HL-60 (cell line): Measurements from ENCODE around the gene KRTAP10-11.

ENCODE experiments used
- GABPA ChIP-seq: IDR thresholded peaks from 2 replicates; pipeline ENCODE4 v1.6.1; 2012; ENCODE audit warnings: low read depth
- POLR2AphosphoS5 ChIP-seq: IDR thresholded peaks from 2 replicates; pipeline ENCODE4 v1.6.1; 2012; ENCODE audit warnings: low read depth
- SPI1 ChIP-seq: IDR thresholded peaks from 2 replicates; pipeline ENCODE4 v1.6.1; 2012; ENCODE audit warnings: low read depth, mild to moderate bottlenecking, borderline replicate concordance
- TF ChIP-seq, protein P1 (sequence below): IDR thresholded peaks from one replicate; pipeline ENCODE4 v1.5.1; 2011; ENCODE audit warnings: low read length, control low read depth, inconsistent platforms; ENCODE audit not compliant: insufficient read depth
- TF ChIP-seq, protein P2 (sequence below): IDR thresholded peaks from 2 replicates; pipeline ENCODE4 v1.6.1; 2012; ENCODE audit warnings: low read depth; ENCODE audit not compliant: insufficient replicate concordance

DNA sequence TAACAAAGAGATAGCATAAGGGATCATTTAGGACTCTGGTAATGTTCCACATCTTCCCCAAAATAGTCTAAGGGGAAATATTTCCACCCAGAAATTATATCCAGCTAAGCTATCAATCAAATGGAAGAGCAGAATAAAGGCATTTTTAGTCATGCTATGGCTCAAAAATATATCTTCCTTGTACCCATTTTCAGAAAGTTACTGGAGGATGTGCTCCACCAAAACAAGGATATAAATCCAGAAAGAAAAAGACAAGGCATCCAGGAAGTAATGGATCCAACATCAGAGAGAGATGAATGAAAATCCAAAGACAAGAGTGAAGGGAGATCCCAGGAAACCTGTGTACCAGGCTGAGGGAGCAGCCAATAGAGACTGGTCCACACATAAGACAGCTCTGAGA lies 37.0 kb upstream of the KRTAP10-11 start:
- TF ChIP-seq, protein P1, sequence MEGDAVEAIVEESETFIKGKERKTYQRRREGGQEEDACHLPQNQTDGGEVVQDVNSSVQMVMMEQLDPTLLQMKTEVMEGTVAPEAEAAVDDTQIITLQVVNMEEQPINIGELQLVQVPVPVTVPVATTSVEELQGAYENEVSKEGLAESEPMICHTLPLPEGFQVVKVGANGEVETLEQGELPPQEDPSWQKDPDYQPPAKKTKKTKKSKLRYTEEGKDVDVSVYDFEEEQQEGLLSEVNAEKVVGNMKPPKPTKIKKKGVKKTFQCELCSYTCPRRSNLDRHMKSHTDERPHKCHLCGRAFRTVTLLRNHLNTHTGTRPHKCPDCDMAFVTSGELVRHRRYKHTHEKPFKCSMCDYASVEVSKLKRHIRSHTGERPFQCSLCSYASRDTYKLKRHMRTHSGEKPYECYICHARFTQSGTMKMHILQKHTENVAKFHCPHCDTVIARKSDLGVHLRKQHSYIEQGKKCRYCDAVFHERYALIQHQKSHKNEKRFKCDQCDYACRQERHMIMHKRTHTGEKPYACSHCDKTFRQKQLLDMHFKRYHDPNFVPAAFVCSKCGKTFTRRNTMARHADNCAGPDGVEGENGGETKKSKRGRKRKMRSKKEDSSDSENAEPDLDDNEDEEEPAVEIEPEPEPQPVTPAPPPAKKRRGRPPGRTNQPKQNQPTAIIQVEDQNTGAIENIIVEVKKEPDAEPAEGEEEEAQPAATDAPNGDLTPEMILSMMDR: no peak
- TF ChIP-seq POLR2AphosphoS5 (no peak), GABPA (no peak), SPI1 (no peak)
- TF ChIP-seq, protein P2, sequence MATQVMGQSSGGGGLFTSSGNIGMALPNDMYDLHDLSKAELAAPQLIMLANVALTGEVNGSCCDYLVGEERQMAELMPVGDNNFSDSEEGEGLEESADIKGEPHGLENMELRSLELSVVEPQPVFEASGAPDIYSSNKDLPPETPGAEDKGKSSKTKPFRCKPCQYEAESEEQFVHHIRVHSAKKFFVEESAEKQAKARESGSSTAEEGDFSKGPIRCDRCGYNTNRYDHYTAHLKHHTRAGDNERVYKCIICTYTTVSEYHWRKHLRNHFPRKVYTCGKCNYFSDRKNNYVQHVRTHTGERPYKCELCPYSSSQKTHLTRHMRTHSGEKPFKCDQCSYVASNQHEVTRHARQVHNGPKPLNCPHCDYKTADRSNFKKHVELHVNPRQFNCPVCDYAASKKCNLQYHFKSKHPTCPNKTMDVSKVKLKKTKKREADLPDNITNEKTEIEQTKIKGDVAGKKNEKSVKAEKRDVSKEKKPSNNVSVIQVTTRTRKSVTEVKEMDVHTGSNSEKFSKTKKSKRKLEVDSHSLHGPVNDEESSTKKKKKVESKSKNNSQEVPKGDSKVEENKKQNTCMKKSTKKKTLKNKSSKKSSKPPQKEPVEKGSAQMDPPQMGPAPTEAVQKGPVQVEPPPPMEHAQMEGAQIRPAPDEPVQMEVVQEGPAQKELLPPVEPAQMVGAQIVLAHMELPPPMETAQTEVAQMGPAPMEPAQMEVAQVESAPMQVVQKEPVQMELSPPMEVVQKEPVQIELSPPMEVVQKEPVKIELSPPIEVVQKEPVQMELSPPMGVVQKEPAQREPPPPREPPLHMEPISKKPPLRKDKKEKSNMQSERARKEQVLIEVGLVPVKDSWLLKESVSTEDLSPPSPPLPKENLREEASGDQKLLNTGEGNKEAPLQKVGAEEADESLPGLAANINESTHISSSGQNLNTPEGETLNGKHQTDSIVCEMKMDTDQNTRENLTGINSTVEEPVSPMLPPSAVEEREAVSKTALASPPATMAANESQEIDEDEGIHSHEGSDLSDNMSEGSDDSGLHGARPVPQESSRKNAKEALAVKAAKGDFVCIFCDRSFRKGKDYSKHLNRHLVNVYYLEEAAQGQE: no peak
